Panc1 (cell line): ENCODE data around the gene ANO1. TPM values are rescaled to one million over a fixed set of nuclear protein-coding genes. Genes with fewer than 3 reads are reported as not detected.

Experiments
- ATAC-seq: fragments of 200-7000 bp; cut with Tn5 transposase; 2 replicates; pipeline ENCODE4 v1.9.1; 2020; ENCODE audit warnings: mild to moderate bottlenecking, moderate library complexity
- BruUV-seq: library from RNA; stranded (reverse); fragments of 400-500 nt; replicated peaks from 2 replicates; lab custom pipeline; 2021; lab: Mats Ljungman, UMichigan
- CTCF ChIA-PET: fragments of 300-600 bp; sonication (Branson Sonifier 250); formaldehyde crosslinking; loops from one replicate; lab custom pipeline; 2022; ENCODE audit warnings: antibody characterized with exemption; lab: Charles Lee
- POLR2A ChIA-PET: fragments of 300-600 bp; sonication (Branson Sonifier 250); formaldehyde crosslinking; loops from one replicate; lab custom pipeline; 2022; ENCODE audit warnings: antibody characterized with exemption; lab: Charles Lee
- DNase-seq: peaks from one replicate; pipeline ENCODE4 v3.0.0-alpha.2; 2010; ENCODE audit warnings: low read depth, low spot score
- H3K27ac ChIP-seq: 2 replicates; pipeline ENCODE4 v1.5.1; 2011; ENCODE audit warnings: mild to moderate bottlenecking, low read length, inconsistent platforms
- H3K27me3 ChIP-seq: fragments of 200-500 bp; sonication (Bioruptor generic); 2 replicates; pipeline ENCODE4 v1.6.0; 2014; ENCODE audit warnings: low read length, inconsistent platforms; ENCODE audit not compliant: control insufficient read depth, insufficient read depth
- H3K36me3 ChIP-seq: fragments of 200-500 bp; sonication (Bioruptor generic); 2 replicates; pipeline ENCODE4 v1.5.1; 2014; ENCODE audit warnings: inconsistent platforms, mild to moderate bottlenecking, low read length, moderate library complexity; ENCODE audit not compliant: control insufficient read depth, insufficient read depth
- H3K4me1 ChIP-seq: 2 replicates; pipeline ENCODE4 v1.5.1; 2011; ENCODE audit warnings: inconsistent platforms, mild to moderate bottlenecking, low read length, moderate library complexity; ENCODE audit not compliant: control insufficient read depth, insufficient read depth
- H3K4me3 ChIP-seq, 2 experiments: 2 replicates each; pipeline ENCODE4 v1.5.1; 2011 to 2012; ENCODE audit warnings: low read depth in 2 of 2, low read length in 2 of 2, mild to moderate bottlenecking in 2 of 2, inconsistent platforms in 1 of 2, moderate library complexity in 1 of 2
- H3K9me3 ChIP-seq: fragments of 200-500 bp; sonication (Bioruptor generic); 2 replicates; pipeline ENCODE4 v1.5.1; 2014; ENCODE audit warnings: low read depth, mild to moderate bottlenecking, inconsistent platforms, low read length, moderate library complexity; ENCODE audit not compliant: control insufficient read depth, insufficient read depth
- CTCF ChIP-seq: fragments of 450-650 bp; IDR thresholded peaks from 2 replicates; pipeline ENCODE4 v1.5.1; 2017; ENCODE audit warnings: mild to moderate bottlenecking
- POLR2AphosphoS5 ChIP-seq: IDR thresholded peaks from 2 replicates; pipeline ENCODE4 v1.6.1; 2012; ENCODE audit warnings: mild to moderate bottlenecking, low read depth, low read length, moderate library complexity
- REST ChIP-seq, 2 experiments: IDR thresholded peaks; 2 replicates each; pipeline ENCODE4 v1.6.1; 2011 to 2012; ENCODE audit warnings: low read depth in 2 of 2, control low read depth in 1 of 2, low read length in 1 of 2, mild to moderate bottlenecking in 1 of 2, moderate library complexity in 1 of 2; ENCODE audit not compliant: insufficient read depth in 1 of 2
- SIN3A ChIP-seq: IDR thresholded peaks from 2 replicates; pipeline ENCODE4 v1.6.1; 2012; ENCODE audit warnings: low read depth, mild to moderate bottlenecking, low read length, moderate library complexity, borderline replicate concordance; ENCODE audit not compliant: insufficient read depth
- TCF7L2 ChIP-seq: IDR thresholded peaks from 2 replicates; pipeline ENCODE4 v1.6.1; 2011; ENCODE audit warnings: mild to moderate bottlenecking, low read depth, low read length, inconsistent platforms
- in situ Hi-C: cut with HindIII; loops from 2 replicates; pipeline ENCODE4 v1.10.0; 2016; ENCODE audit warnings: low sequenced_read_pairs, low pct_unique_long_range_greater_than_20kb
- intact Hi-C: fragments of 100-400 bp; cut with micrococcal nuclease; formaldehyde crosslinking; loops from one replicate; pipeline ENCODE4 v1.10.0; 2022; ENCODE audit not compliant: unreplicated experiment
- total RNA-seq: library from RNA; stranded (reverse); gene quantifications from one replicate; pipeline ENCODE4 v1.2.1, GENCODE V29; 2021; ENCODE audit not compliant: unreplicated experiment

The ANO1 gene
- total RNA-seq, 1 experiment from 2014 or later, result 2.3 TPM

GRCh38 chr11:70206226-70206981 is 128.3 kb downstream of the ANO1 start:
- DNase-seq, result no peak
- Histone ChIP-seq H3K4me1 (peaks cover 21% of the 10 kb centered on the region), H3K4me3 (no peak overlapping the region), H3K27me3 (no peaks in the 10 kb centered on the region), H3K27ac (no peak overlapping the region), H3K36me3 (peaks cover 3% of the 10 kb centered on the region), H3K9me3 (no peaks in the 10 kb centered on the region)
- in situ Hi-C loops (no loop called here), intact Hi-C loops (no loop called here)
- no TSS peak for BruUV-seq
- TF ChIP-seq CTCF (no peak), REST (IDR thresholded peaks at IDR 0.05; ENCODE audit: insufficient read depth in 1 of 2, low read depth in 2 of 2, low read length in 1 of 2) (no peak), SIN3A (no peak), POLR2AphosphoS5 (no peak), TCF7L2 (no peak)
- CTCF ChIA-PET, result no interaction called here
- no peak for ATAC-seq
- POLR2A ChIA-PET, result no interaction called here

GRCh38 chr11:70206982-70207376 is 128.9 kb downstream of the ANO1 start:
- H3K4me1 ChIP-seq, result peaks cover 21% of the 10 kb centered on the region
- TF ChIP-seq REST (IDR thresholded peaks at IDR 0.05; ENCODE audit: insufficient read depth in 1 of 2, low read depth in 2 of 2, low read length in 1 of 2) (no peak), TCF7L2 (no peak), POLR2AphosphoS5 (no peak), CTCF (no peak), SIN3A (no peak)
- no peak overlapping the region for H3K4me3 ChIP-seq
- CTCF ChIA-PET, result no interaction called here
- H3K36me3 ChIP-seq, result peaks cover 3% of the 10 kb centered on the region
- POLR2A ChIA-PET, result no interaction called here
- DNase-seq, result no peak
- no peaks in the 10 kb centered on the region for H3K9me3 ChIP-seq
- no peak overlapping the region for H3K27ac ChIP-seq
- intact Hi-C loops, result no loop called here
- in situ Hi-C loops, result no loop called here
- no peaks in the 10 kb centered on the region for H3K27me3 ChIP-seq
- no peak for ATAC-seq
- BruUV-seq, result no TSS peak
